OCI-LY3 (cell line): Measurements from ENCODE around the gene CYP2U1.

ENCODE experiments used
- EZH2phosphoT487 ChIP-seq: fragments of 200-600 bp; shearing (Covaris generic); IDR thresholded peaks from 2 replicates; pipeline ENCODE4 v1.6.1; 2018; ENCODE audit warnings: antibody characterized with exemption, mixed run types, low read depth
- TF ChIP-seq, protein P1 (sequence below): fragments of 200-600, 300-600 bp; sonication (generic); IDR thresholded peaks from 2 replicates; pipeline ENCODE4 v1.5.1; 2014; ENCODE audit warnings: antibody characterized with exemption, low read length, low read depth

- TF ChIP-seq EZH2phosphoT487 = no peak
- TF ChIP-seq, protein P1, sequence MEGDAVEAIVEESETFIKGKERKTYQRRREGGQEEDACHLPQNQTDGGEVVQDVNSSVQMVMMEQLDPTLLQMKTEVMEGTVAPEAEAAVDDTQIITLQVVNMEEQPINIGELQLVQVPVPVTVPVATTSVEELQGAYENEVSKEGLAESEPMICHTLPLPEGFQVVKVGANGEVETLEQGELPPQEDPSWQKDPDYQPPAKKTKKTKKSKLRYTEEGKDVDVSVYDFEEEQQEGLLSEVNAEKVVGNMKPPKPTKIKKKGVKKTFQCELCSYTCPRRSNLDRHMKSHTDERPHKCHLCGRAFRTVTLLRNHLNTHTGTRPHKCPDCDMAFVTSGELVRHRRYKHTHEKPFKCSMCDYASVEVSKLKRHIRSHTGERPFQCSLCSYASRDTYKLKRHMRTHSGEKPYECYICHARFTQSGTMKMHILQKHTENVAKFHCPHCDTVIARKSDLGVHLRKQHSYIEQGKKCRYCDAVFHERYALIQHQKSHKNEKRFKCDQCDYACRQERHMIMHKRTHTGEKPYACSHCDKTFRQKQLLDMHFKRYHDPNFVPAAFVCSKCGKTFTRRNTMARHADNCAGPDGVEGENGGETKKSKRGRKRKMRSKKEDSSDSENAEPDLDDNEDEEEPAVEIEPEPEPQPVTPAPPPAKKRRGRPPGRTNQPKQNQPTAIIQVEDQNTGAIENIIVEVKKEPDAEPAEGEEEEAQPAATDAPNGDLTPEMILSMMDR = no peak
Measured at GRCh38 chr4:107893171-107894137, 37.9 kb upstream of the CYP2U1 start.
